ENCODE results near the gene XK. TPM values are rescaled to one million over a fixed set of nuclear protein-coding genes. Genes with fewer than 3 reads are reported as not detected.

Gene XK
- total and polyA plus RNA-seq, 2 of the 4 experiments (the other 2 are of a cell fraction): under 0.01 to 0.02 TPM

GRCh38 chrX:37701588-37701987, 16.0 kb downstream of the XK start:
- Histone ChIP-seq H4K5ac (ENCODE audit: low read depth, low read length) (no peak overlapping the region), H3K27ac (ENCODE audit: insufficient read depth, low read length) (no peak overlapping the region), H3K18ac (ENCODE audit: low read depth, low read length) (no peak overlapping the region), H3K9ac (ENCODE audit: low read depth, low read length) (no peak overlapping the region), H2BK120ac (ENCODE audit: low read depth, low read length) (no peak overlapping the region), H3K27me3 (ENCODE audit: control insufficient read depth, insufficient read depth, low read length) (peaks cover 4% of the 10 kb centered on the region; the same call in 1 of the 2 replicates), H3K79me1 (ENCODE audit: low read depth in 1 of 2, low read length in 2 of 2) (no peaks in the 10 kb centered on the region), H3K4me2 (ENCODE audit: low read depth, low read length) (no peak overlapping the region), H3K9me3 (ENCODE audit: control insufficient read depth, insufficient read depth, low read length) (no peaks in the 10 kb centered on the region), H3K36me3 (ENCODE audit: control insufficient read depth, insufficient read depth, low read length) (no peaks in the 10 kb centered on the region), H3K14ac (replicated peaks; ENCODE audit: low read depth, low read length) (no peak overlapping the region), H3K4me1 (ENCODE audit: control insufficient read depth, insufficient read depth, low read length) (no peaks in the 10 kb centered on the region), H2AFZ (replicated peaks; ENCODE audit: low read length, poor library complexity) (no peak overlapping the region), H3K56ac (ENCODE audit: extremely low read depth, insufficient read depth, low read length) (no peak overlapping the region), H4K20me1 (ENCODE audit: insufficient read depth, low read length) (no peaks in the 10 kb centered on the region), H3K23ac (ENCODE audit: low read depth, low read length) (no peak overlapping the region), H2BK5ac (ENCODE audit: low read depth, low read length, poor library complexity, severe bottlenecking) (no peak overlapping the region), H2AK5ac (ENCODE audit: low read depth, low read length) (no peak overlapping the region), H4K8ac (ENCODE audit: low read depth in 2 of 2, low read length in 2 of 2) (no peak overlapping the region), H3K4ac (ENCODE audit: low read depth, low read length) (no peak overlapping the region), H2AK9ac (replicated peaks; ENCODE audit: low read depth, low read length, poor library complexity) (no peak overlapping the region), H2BK20ac (ENCODE audit: low read depth, low read length) (no peak overlapping the region), H2BK15ac (ENCODE audit: low read depth, low read length) (no peak overlapping the region), H3K4me3 (ENCODE audit: insufficient read depth, low read depth, low read length) (no peak overlapping the region), H4K91ac (ENCODE audit: insufficient read depth, low read depth, low read length) (no peak overlapping the region), H3K9me1 (ENCODE audit: insufficient read depth, low read length) (no peaks in the 10 kb centered on the region)
- CTCF ChIA-PET: no interaction called here
- no TSS peak for BruUV-seq (replicated peaks)
- in situ Hi-C loops (cut with MboI; ENCODE audit: low sequenced_read_pairs): no loop called here
- ATAC-seq (ENCODE audit: low read depth) (no peak), DNase-seq (no peak)
- WGBS, 2 experiments (ENCODE audit: extremely low coverage in 2 of 2, insufficient read length in 1 of 2): no CpG with 5 or more reads among the region's 4 CpGs
- TF ChIP-seq USF2 (IDR thresholded peaks at IDR 0.05; ENCODE audit: low read depth, low read length): no peak
- no peak for TF ChIP-seq POLR2A (IDR thresholded peaks at IDR 0.05; ENCODE audit: low read depth, low read length)
- TF ChIP-seq NFE2L2 (IDR thresholded peaks at IDR 0.05; ENCODE audit: low read depth, low read length): no peak
- no peak for TF ChIP-seq RCOR1 (IDR thresholded peaks at IDR 0.05; ENCODE audit: insufficient replicate concordance, low read length)
- no peak for TF ChIP-seq CEBPB (IDR thresholded peaks at IDR 0.05; ENCODE audit: low read depth, low read length)
- no peak for TF ChIP-seq ELK1 (IDR thresholded peaks at IDR 0.05; ENCODE audit: borderline replicate concordance, low read depth, low read length)
- no peak for TF ChIP-seq RFX5 (IDR thresholded peaks at IDR 0.05; ENCODE audit: low read depth, low read length)
- no peak for TF ChIP-seq MXI1 (IDR thresholded peaks at IDR 0.05; ENCODE audit: borderline replicate concordance, low read depth, low read length)
- TF ChIP-seq RAD21 (IDR thresholded peaks at IDR 0.05; ENCODE audit: low read length): no peak
- no peak for TF ChIP-seq FOS (IDR thresholded peaks at IDR 0.05; ENCODE audit: low read depth, low read length)
- no peak for TF ChIP-seq BHLHE40 (IDR thresholded peaks at IDR 0.05; ENCODE audit: low read depth, low read length)
- no peak for TF ChIP-seq CTCF (conservative IDR thresholded peaks at IDR 0.05; ENCODE audit: low read depth, low read length)
- TF ChIP-seq SMC3 (IDR thresholded peaks at IDR 0.05; ENCODE audit: low read depth, low read length): no peak
- TF ChIP-seq CHD1 (IDR thresholded peaks at IDR 0.05; ENCODE audit: low read depth, low read length): no peak
- no peak for TF ChIP-seq MAFK (IDR thresholded peaks at IDR 0.05; ENCODE audit: low read depth, low read length)
- POLR2A ChIA-PET (ENCODE audit: unreplicated experiment): no interaction called here
- intact Hi-C loops (cut with micrococcal nuclease): no loop called here
- dilution Hi-C loops (cut with HindIII; ENCODE audit: low sequenced_read_pairs, unreplicated experiment): no loop called here
